Uterus (tissue), 4 donors: ENCODE measurements around the gene FLYWCH2. TPM values are rescaled to one million over a fixed set of nuclear protein-coding genes. Genes with fewer than 3 reads are reported as not detected.

ENCODE experiments used
- total RNA-seq, 4 donors: library from RNA; depleted of rRNA in 3 of 4; stranded (reverse); fragments of >200 nt in 3 of 4; gene quantifications; one replicate each; pipeline versions ENCODE4 v1.1.0 to v1.2.4, GENCODE V29; 2014 to 2023
- donor health status: DM: yes; HTN: yes; CAD: no.

The FLYWCH2 gene
- total RNA-seq, 4 donors from 2014 or later: 27.9 to 223 (median 40.9) TPM

Other genes starting within 250 kb of the FLYWCH2 start
- gene KCTD5, start 200.7 kb upstream of the FLYWCH2 start, total RNA-seq: 10 to 100 TPM in 2 of 4 donors, 1 to 10 TPM in 2; 4.6 to 21.6 (median 12.7) TPM
- 1 to 10 TPM in 1 of 4 donors, under 1 TPM in 1, not detected in 2; 0.83 to 1.3 TPM for gene PRSS27, start 163.0 kb upstream of the FLYWCH2 start, total RNA-seq
- gene SRRM2, start 130.6 kb upstream of the FLYWCH2 start, total RNA-seq: 100 to 1,000 TPM in 3 of 4 donors, 10 to 100 TPM in 1; 92.7 to 900 (median 121) TPM
- 100 to 1,000 TPM in 3 of 4 donors, 10 to 100 TPM in 1; 88.4 to 524 (median 219) TPM for gene ELOB, start 105.9 kb upstream of the FLYWCH2 start, total RNA-seq
- gene PRSS33, start 95.7 kb upstream of the FLYWCH2 start, total RNA-seq: under 1 TPM in 1 of 4 donors, not detected in 3; 0.21 TPM
- gene PRSS41, start 84.7 kb upstream of the FLYWCH2 start, total RNA-seq: not detected
- gene PRSS21, start 66.0 kb upstream of the FLYWCH2 start, total RNA-seq: not detected
- 10 to 100 TPM in 1 of 4 donors, 1 to 10 TPM in 1, not detected in 2; 1.3 to 15.9 TPM for gene ZG16B, start 52.9 kb upstream of the FLYWCH2 start, total RNA-seq
- gene PRSS22, start 25.0 kb upstream of the FLYWCH2 start, total RNA-seq: 1 to 10 TPM in 1 of 4 donors, under 1 TPM in 1, not detected in 2; 0.46 to 2.4 TPM
- 10 to 100 TPM; 11.5 to 62.3 (median 27.2) TPM for gene FLYWCH1, start 28.7 kb downstream of the FLYWCH2 start, total RNA-seq
- under 1 TPM in 1 of 4 donors, not detected in 3; 0.41 TPM for gene KREMEN2, start 81.1 kb downstream of the FLYWCH2 start, total RNA-seq
- gene PAQR4, start 86.1 kb downstream of the FLYWCH2 start, total RNA-seq: 1 to 10 TPM in 3 of 4 donors, under 1 TPM in 1; 0.26 to 4.8 (median 2.5) TPM
- gene PKMYT1, start 97.2 kb downstream of the FLYWCH2 start, total RNA-seq: 1 to 10 TPM in 1 of 4 donors, not detected in 3; 6.1 TPM
- 1 to 10 TPM in 1 of 4 donors, under 1 TPM in 1, not detected in 2; 0.21 to 1.8 TPM for gene CLDN9, start 129.7 kb downstream of the FLYWCH2 start, total RNA-seq
- gene CLDN6, start 135.0 kb downstream of the FLYWCH2 start, total RNA-seq: 1 to 10 TPM in 1 of 4 donors, not detected in 3; 4.1 TPM
- gene TNFRSF12A, start 137.2 kb downstream of the FLYWCH2 start, total RNA-seq: 10 to 100 TPM; 12.6 to 76.2 (median 24.0) TPM
- 10 to 100 TPM in 3 of 4 donors, 1 to 10 TPM in 1; 3.6 to 67.5 (median 25.4) TPM for gene HCFC1R1, start 140.7 kb downstream of the FLYWCH2 start, total RNA-seq
- 10 to 100 TPM in 3 of 4 donors, 1 to 10 TPM in 1; 3.8 to 29.0 (median 22.3) TPM for gene THOC6, start 140.8 kb downstream of the FLYWCH2 start, total RNA-seq
- 1 to 10 TPM in 1 of 4 donors, under 1 TPM in 2, not detected in 1; 0.26 to 1.9 (median 0.29) TPM for gene BICDL2, start 153.7 kb downstream of the FLYWCH2 start, total RNA-seq
- 1 to 10 TPM in 1 of 4 donors, under 1 TPM in 1, not detected in 2; 0.21 to 1.1 TPM for gene MMP25, start 163.3 kb downstream of the FLYWCH2 start, total RNA-seq
- gene IL32, start 182.4 kb downstream of the FLYWCH2 start, total RNA-seq: 10 to 100 TPM in 3 of 4 donors, 1 to 10 TPM in 1; 7.5 to 37.1 (median 20.9) TPM
- gene ZSCAN10, start 216.1 kb downstream of the FLYWCH2 start, total RNA-seq: not detected
- 10 to 100 TPM; 12.9 to 26.9 (median 18.3) TPM for gene ZNF205, start 229.4 kb downstream of the FLYWCH2 start, total RNA-seq